HL-60 (cell line): ENCODE results near the gene STUM.

Experiments used
- DNase-seq, 2 experiments: peaks; one replicate each; pipeline ENCODE4 v3.0.0-alpha.2; 2010 to 2020; ENCODE audit warnings: low read depth in 1 of 2, low spot score in 1 of 2
- H3K27ac ChIP-seq: fragments of 250-450 bp; sonication (Bioruptor Pico); replicated peaks from 2 replicates; pipeline ENCODE4 v1.5.1; 2020; ENCODE audit warnings: mild to moderate bottlenecking, moderate library complexity
- H3K27me3 ChIP-seq: fragments of 250-450 bp; sonication (Bioruptor Pico); 2 replicates; pipeline ENCODE4 v1.5.1; 2021; ENCODE audit warnings: mild to moderate bottlenecking, moderate library complexity; ENCODE audit not compliant: insufficient read depth, poor library complexity, severe bottlenecking
- H3K4me3 ChIP-seq: replicated peaks from 2 replicates; pipeline ENCODE4 v1.5.1; 2011; ENCODE audit warnings: mild to moderate bottlenecking, control low read depth, low read length; ENCODE audit not compliant: insufficient read depth
- GABPA ChIP-seq: IDR thresholded peaks from 2 replicates; pipeline ENCODE4 v1.6.1; 2012; ENCODE audit warnings: low read depth
- POLR2AphosphoS5 ChIP-seq: IDR thresholded peaks from 2 replicates; pipeline ENCODE4 v1.6.1; 2012; ENCODE audit warnings: low read depth
- SPI1 ChIP-seq: IDR thresholded peaks from 2 replicates; pipeline ENCODE4 v1.6.1; 2012; ENCODE audit warnings: low read depth, mild to moderate bottlenecking, borderline replicate concordance
- TF ChIP-seq, protein P1 (sequence below): IDR thresholded peaks from one replicate; pipeline ENCODE4 v1.5.1; 2011; ENCODE audit warnings: low read length, control low read depth, inconsistent platforms; ENCODE audit not compliant: insufficient read depth
- TF ChIP-seq, protein P2 (sequence below): IDR thresholded peaks from 2 replicates; pipeline ENCODE4 v1.6.1; 2012; ENCODE audit warnings: low read depth; ENCODE audit not compliant: insufficient replicate concordance

STUM gene

GRCh38 chr1:226584164-226584563 is 35.6 kb downstream of the STUM start:
- Histone ChIP-seq H3K27me3 (no peaks in the 10 kb centered on the region), H3K4me3 (no peak overlapping the region), H3K27ac (no peak overlapping the region)
- DNase-seq: no peak
- TF ChIP-seq, protein P1, sequence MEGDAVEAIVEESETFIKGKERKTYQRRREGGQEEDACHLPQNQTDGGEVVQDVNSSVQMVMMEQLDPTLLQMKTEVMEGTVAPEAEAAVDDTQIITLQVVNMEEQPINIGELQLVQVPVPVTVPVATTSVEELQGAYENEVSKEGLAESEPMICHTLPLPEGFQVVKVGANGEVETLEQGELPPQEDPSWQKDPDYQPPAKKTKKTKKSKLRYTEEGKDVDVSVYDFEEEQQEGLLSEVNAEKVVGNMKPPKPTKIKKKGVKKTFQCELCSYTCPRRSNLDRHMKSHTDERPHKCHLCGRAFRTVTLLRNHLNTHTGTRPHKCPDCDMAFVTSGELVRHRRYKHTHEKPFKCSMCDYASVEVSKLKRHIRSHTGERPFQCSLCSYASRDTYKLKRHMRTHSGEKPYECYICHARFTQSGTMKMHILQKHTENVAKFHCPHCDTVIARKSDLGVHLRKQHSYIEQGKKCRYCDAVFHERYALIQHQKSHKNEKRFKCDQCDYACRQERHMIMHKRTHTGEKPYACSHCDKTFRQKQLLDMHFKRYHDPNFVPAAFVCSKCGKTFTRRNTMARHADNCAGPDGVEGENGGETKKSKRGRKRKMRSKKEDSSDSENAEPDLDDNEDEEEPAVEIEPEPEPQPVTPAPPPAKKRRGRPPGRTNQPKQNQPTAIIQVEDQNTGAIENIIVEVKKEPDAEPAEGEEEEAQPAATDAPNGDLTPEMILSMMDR: no peak
- TF ChIP-seq, protein P2, sequence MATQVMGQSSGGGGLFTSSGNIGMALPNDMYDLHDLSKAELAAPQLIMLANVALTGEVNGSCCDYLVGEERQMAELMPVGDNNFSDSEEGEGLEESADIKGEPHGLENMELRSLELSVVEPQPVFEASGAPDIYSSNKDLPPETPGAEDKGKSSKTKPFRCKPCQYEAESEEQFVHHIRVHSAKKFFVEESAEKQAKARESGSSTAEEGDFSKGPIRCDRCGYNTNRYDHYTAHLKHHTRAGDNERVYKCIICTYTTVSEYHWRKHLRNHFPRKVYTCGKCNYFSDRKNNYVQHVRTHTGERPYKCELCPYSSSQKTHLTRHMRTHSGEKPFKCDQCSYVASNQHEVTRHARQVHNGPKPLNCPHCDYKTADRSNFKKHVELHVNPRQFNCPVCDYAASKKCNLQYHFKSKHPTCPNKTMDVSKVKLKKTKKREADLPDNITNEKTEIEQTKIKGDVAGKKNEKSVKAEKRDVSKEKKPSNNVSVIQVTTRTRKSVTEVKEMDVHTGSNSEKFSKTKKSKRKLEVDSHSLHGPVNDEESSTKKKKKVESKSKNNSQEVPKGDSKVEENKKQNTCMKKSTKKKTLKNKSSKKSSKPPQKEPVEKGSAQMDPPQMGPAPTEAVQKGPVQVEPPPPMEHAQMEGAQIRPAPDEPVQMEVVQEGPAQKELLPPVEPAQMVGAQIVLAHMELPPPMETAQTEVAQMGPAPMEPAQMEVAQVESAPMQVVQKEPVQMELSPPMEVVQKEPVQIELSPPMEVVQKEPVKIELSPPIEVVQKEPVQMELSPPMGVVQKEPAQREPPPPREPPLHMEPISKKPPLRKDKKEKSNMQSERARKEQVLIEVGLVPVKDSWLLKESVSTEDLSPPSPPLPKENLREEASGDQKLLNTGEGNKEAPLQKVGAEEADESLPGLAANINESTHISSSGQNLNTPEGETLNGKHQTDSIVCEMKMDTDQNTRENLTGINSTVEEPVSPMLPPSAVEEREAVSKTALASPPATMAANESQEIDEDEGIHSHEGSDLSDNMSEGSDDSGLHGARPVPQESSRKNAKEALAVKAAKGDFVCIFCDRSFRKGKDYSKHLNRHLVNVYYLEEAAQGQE: no peak
- TF ChIP-seq GABPA: no peak
- no peak for TF ChIP-seq SPI1
- TF ChIP-seq POLR2AphosphoS5: no peak

DNA sequence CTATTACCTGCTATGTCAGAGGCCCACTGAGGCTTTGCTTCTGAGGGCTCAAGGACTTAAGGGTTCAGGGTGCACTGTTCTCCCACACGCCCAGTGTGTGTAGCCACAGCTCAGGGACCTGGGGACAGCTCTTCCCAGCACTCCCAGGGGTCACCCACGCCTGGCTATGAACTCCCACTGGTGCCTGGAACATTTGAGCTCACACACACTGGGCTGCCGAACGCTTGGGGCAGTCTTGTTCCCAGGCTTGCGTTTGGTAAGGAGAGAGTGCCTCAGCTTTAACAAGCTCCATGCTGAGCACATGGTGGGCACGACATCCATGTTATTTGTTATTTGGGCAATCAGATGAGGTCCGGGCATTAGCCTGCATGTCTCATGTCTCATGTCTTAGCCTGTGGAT is 37.6 kb downstream of the STUM start:
- no peak for DNase-seq
- H3K4me3 ChIP-seq: no peak overlapping the region
- no peaks in the 10 kb centered on the region for H3K27me3 ChIP-seq
- H3K27ac ChIP-seq: no peak overlapping the region
- TF ChIP-seq GABPA (no peak), POLR2AphosphoS5 (no peak), SPI1 (no peak)
- TF ChIP-seq, protein P2: no peak
- TF ChIP-seq, protein P1: no peak

DNA sequence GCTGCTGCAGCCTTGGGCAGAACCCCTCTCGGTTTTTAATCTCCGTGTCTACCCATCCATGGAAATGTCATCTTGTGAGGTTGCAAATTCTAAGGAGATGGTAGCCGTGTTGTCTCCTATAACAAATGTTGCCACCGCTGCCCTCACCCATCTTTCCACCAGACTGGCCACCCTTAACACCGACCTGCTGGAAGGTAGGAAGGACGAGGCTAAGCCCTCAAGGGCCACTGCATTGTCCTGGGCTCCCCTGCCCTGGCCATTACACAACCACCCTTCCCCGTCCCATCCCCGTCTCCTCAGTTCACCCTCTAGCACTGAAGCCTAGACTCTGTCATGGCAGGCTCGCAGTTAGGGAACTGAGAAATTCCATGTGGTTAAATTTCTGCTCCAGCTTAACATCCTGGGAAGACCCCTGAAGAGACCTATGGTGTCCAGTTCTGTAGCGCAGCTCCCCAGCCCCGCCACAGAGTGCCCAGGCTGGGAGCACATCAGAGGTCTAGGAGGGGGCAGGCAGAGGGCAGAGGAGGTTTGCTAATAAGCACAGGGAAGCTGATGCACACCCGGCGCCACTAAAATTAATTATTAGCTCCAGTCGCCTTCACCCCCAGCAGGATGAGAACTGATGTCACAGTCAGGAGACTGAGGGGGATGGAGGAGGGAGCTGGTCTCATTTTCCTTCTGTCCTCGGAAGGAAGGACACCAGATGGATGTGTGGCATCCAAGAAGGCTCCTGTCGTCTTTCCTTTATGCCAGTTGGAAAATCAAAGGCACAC is 38.3 kb downstream of the STUM start:
- no peak overlapping the region for H3K4me3 ChIP-seq
- TF ChIP-seq POLR2AphosphoS5 (no peak), SPI1 (no peak), GABPA (no peak)
- TF ChIP-seq, protein P2: no peak
- TF ChIP-seq, protein P1: no peak
- peaks cover 6% of the 10 kb centered on the region for H3K27me3 ChIP-seq
- no peak overlapping the region for H3K27ac ChIP-seq
- no peak for DNase-seq
